Large intestine (tissue), 3 donors: ENCODE results near the gene ST7. TPM values are rescaled to one million over a fixed set of nuclear protein-coding genes. Genes with fewer than 3 reads are reported as not detected.

Experiments used
- DNase-seq, 2 donors: peaks; one replicate each; pipeline versions ENCODE4 v3.0.0 to v3.0.0-alpha.2; 2013
- H3K27ac ChIP-seq: one replicate; pipeline ENCODE4 v1.5.1; 2013; ENCODE audit warnings: low read length
- H3K27me3 ChIP-seq: 2 replicates; pipeline ENCODE4 v1.6.1; 2013; ENCODE audit warnings: low read length; ENCODE audit not compliant: control insufficient read depth, insufficient read depth
- H3K36me3 ChIP-seq: 2 replicates; pipeline ENCODE4 v1.6.1; 2013; ENCODE audit warnings: low read length; ENCODE audit not compliant: control insufficient read depth, insufficient read depth
- H3K4me1 ChIP-seq: one replicate; pipeline ENCODE4 v1.6.1; 2013; ENCODE audit warnings: low read length; ENCODE audit not compliant: control insufficient read depth, insufficient read depth
- H3K4me3 ChIP-seq: one replicate; pipeline ENCODE4 v1.5.1; 2013; ENCODE audit warnings: low read length
- H3K9me3 ChIP-seq: one replicate; pipeline ENCODE4 v1.6.1; 2013; ENCODE audit warnings: mild to moderate bottlenecking, low read depth, low read length, moderate library complexity; ENCODE audit not compliant: control insufficient read depth
- WGBS: methylation state at CpG from one replicate; pipeline ENCODE4 v1.1.5; 2013; ENCODE audit warnings: low lambda C conversion rate; ENCODE audit not compliant: insufficient coverage; 5-methylcytosine and 5-hydroxymethylcytosine counted together
- polyA plus RNA-seq: library from polyadenylated mRNA; unstranded; fragments of 120-200 nt; gene quantifications from one replicate; pipeline ENCODE4 v1.2.1, GENCODE V29; 2013

Gene ST7
- polyA plus RNA-seq, 1 donor: 25.1 TPM

- Histone ChIP-seq H3K27ac (no peak overlapping the region), H3K4me1 (peaks cover 5% of the 10 kb centered on the region), H3K4me3 (no peak overlapping the region), H3K36me3 (peaks cover 4% of the 10 kb centered on the region), H3K27me3 (no peaks in the 10 kb centered on the region), H3K9me3 (no peaks in the 10 kb centered on the region)
- WGBS: 100% methylated on average over 1 of the region's 2 CpGs
- DNase-seq: no peak
These were observed 170.1 kb downstream of the ST7 start for GRCh38 chr7:117123311-117123926.

DNA sequence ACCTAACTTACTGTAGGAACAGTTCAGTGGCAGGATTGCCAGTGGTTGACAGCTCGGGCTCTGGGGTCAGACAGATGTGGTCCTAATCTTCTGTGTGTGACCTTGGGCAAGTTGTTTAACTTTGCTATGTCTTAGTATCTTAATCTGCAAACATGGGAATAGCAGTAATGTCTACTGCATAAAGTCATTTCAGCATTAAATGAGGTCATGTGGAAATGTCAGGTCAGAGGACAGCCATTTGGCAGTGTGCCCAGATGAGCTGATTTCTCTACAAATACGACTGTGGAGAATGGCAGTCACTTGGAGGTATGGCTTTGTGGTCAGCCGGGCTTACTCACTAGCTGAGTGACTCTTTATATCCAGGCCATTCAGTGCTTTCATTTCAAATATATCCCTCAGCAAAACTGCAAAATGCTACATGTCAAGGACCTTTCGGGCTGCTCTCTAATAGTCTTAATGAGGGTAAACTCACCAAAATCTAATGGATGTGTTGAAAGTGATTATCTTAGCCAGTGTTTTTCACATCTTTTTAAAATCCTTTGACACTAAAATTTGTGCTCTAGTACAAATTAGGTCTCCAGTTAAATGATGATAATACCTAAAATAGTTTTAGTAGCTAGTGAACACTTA, 171.4 kb downstream of the ST7 start:
- peak; percentile 84 to 89 for DNase-seq
- Histone ChIP-seq H3K36me3 (peaks cover 4% of the 10 kb centered on the region), H3K27me3 (no peaks in the 10 kb centered on the region), H3K9me3 (no peaks in the 10 kb centered on the region), H3K4me3 (no peak overlapping the region), H3K4me1 (peaks cover 5% of the 10 kb centered on the region), H3K27ac (peak overlapping the region; percentile 56)
- WGBS: no CpG with 5 or more reads among the region's 4 CpGs

GRCh38 chr7:117126676-117127075, 173.4 kb downstream of the ST7 start:
- Histone ChIP-seq H3K9me3 (no peaks in the 10 kb centered on the region), H3K27me3 (no peaks in the 10 kb centered on the region), H3K4me3 (no peak overlapping the region), H3K36me3 (no peaks in the 10 kb centered on the region), H3K4me1 (peaks cover 5% of the 10 kb centered on the region), H3K27ac (no peak overlapping the region)
- no peak for DNase-seq
- no CpG with 5 or more reads among the region's 1 CpG for WGBS

GRCh38 chr7:117127585-117128168, 174.4 kb downstream of the ST7 start:
- peak; percentile 22 to 39 for DNase-seq
- no peaks in the 10 kb centered on the region for H3K9me3 ChIP-seq
- H3K4me1 ChIP-seq: peaks cover 5% of the 10 kb centered on the region
- H3K27ac ChIP-seq: no peak overlapping the region
- WGBS: 0% methylated on average over 1 of the region's 2 CpGs
- H3K27me3 ChIP-seq: no peaks in the 10 kb centered on the region
- peaks cover under 1% of the 10 kb centered on the region for H3K36me3 ChIP-seq
- H3K4me3 ChIP-seq: no peak overlapping the region

- Histone ChIP-seq H3K27ac (no peak overlapping the region), H3K4me3 (no peak overlapping the region), H3K9me3 (no peaks in the 10 kb centered on the region), H3K36me3 (peaks cover 5% of the 10 kb centered on the region), H3K4me1 (peaks cover under 1% of the 10 kb centered on the region), H3K27me3 (no peaks in the 10 kb centered on the region)
- DNase-seq: no peak
- WGBS: 88% methylated on average over 4 of the region's 5 CpGs
These were observed 176.2 kb downstream of the ST7 start for GRCh38 chr7:117129521-117129955.

DNA sequence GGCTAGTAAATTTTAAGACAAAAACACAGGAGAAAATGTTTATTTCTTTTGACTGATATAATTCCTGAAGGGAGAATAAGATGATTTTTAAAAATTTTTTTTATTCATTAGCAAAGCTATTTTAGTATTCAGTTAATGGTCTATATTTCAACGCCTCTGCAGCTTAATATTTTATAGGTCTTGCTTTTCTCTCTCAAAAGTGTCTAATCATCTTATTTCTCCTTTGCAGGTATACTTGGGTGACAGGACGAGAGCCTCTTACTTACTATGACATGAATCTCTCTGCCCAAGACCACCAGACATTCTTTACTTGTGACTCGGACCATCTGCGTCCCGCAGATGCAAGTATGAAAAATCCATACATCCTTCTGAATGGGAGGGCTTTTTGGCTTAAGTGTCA, 177.0 kb downstream of the ST7 start:
- DNase-seq: no peak
- Histone ChIP-seq H3K4me1 (no peaks in the 10 kb centered on the region), H3K27me3 (no peaks in the 10 kb centered on the region), H3K27ac (no peak overlapping the region), H3K36me3 (peaks cover 5% of the 10 kb centered on the region), H3K4me3 (no peak overlapping the region), H3K9me3 (no peaks in the 10 kb centered on the region)
- 92% methylated on average over 2 of the region's 5 CpGs for WGBS

DNA sequence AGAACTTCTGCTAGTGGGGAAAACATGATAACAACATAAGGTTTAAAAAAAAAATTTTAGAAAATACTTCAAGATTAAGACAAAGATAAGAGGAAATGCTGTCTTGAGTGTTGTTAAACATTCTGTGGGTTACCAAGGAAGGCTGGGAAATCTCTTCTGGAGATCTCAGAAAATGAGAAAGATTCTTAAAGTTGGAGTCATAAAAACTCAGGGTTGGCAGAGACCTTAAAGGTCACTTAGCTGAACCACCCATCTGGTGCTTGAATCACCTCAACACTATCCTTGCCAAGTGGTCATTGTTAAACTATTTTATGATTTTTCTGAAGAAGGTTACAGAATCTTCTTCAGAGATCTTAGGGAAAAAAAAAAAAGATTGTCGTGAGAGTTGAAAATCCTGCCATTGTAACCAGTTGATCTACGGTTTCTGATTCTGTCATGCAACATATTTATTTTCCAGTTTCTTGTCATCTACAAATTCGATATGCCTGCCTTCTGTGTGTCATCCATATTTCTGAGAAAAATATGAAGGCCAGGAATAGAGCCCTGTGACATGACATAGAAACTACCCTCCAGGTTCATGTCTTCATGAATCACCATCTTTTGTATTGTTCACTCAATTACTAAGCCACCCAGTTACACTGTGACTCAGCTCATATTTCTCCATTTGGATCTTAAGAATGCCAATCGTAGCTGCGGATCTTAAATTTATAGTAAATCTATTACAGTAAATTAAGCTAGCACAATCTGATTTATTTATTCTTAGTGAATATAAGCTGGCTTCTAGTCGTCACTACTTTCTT, 179.2 kb downstream of the ST7 start:
- no peak overlapping the region for H3K4me3 ChIP-seq
- no peaks in the 10 kb centered on the region for H3K27me3 ChIP-seq
- 100% methylated on average over 2 of the region's 6 CpGs for WGBS
- peaks cover 8% of the 10 kb centered on the region for H3K36me3 ChIP-seq
- no peak for DNase-seq
- no peak overlapping the region for H3K27ac ChIP-seq
- no peaks in the 10 kb centered on the region for H3K9me3 ChIP-seq
- H3K4me1 ChIP-seq: no peaks in the 10 kb centered on the region

- H3K27ac ChIP-seq: no peak overlapping the region
- 100% methylated on average over 1 of the region's 1 CpG for WGBS
- H3K4me1 ChIP-seq: no peaks in the 10 kb centered on the region
- no peak overlapping the region for H3K4me3 ChIP-seq
- no peaks in the 10 kb centered on the region for H3K27me3 ChIP-seq
- DNase-seq: no peak
- peaks cover 10% of the 10 kb centered on the region for H3K36me3 ChIP-seq
- H3K9me3 ChIP-seq: no peaks in the 10 kb centered on the region
These were observed 179.8 kb downstream of the ST7 start for GRCh38 chr7:117133125-117133524.

- peaks cover 16% of the 10 kb centered on the region for H3K36me3 ChIP-seq
- no peaks in the 10 kb centered on the region for H3K27me3 ChIP-seq
- no peak overlapping the region for H3K27ac ChIP-seq
- H3K9me3 ChIP-seq: no peaks in the 10 kb centered on the region
- H3K4me3 ChIP-seq: no peak overlapping the region
- 100% methylated on average over 1 of the region's 1 CpG for WGBS
- no peak for DNase-seq
- H3K4me1 ChIP-seq: no peaks in the 10 kb centered on the region
These were observed 181.1 kb downstream of the ST7 start for GRCh38 chr7:117134411-117134810.

DNA sequence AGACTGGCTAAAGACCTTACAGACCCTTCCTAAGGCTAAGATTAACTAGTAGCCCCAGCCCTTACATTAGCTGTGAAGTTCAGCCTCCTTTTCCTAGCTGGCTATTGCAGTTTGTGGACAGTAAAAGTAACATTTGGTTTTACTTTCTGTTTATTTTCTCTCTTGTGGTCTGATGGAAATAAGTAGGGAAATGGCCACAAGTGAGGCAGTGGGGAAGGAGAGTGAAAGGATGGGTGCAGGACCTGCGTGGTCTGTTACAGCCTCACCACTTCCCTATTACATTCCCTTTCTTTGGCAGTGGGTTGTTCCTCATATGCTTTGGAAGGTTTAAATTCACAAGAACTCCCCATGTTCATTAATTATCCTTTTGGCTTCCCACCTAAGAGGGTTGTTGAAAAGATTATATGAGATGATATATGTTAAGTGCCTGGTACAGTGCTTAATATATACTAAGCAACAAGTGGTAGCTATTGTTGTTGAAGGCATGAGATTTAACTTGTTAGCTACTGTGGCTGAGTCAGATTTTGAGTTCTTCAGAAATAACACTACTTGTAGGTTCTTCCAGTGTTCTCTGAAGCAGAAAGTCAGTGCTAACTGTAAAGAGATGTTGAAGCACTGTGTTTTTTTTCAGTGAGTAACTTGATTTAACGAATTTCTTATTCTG, 181.7 kb downstream of the ST7 start:
- Histone ChIP-seq H3K27ac (no peak overlapping the region), H3K36me3 (peaks cover 17% of the 10 kb centered on the region), H3K27me3 (no peaks in the 10 kb centered on the region), H3K9me3 (no peaks in the 10 kb centered on the region), H3K4me3 (no peak overlapping the region), H3K4me1 (no peaks in the 10 kb centered on the region)
- no peak for DNase-seq
- WGBS: no CpG with 5 or more reads among the region's 2 CpGs
